Esophagus squamous epithelium (tissue), 5 donors: ENCODE measurements around the gene VAT1. TPM values are rescaled to one million over a fixed set of nuclear protein-coding genes. Genes with fewer than 3 reads are reported as not detected.
"Not testable (repeated sequence)": the region's sequence is repeated elsewhere in the genome, so short reads cannot be mapped to it uniquely, and the experiment has no call there.

Experiments used
- DNase-seq: peaks from one replicate; lab custom pipeline; 2025; lab: John Stamatoyannopoulos, UW
- H3K27ac ChIP-seq, 4 donors: fragments of 200-600 bp; sonication (generic); one replicate each; pipeline ENCODE4 v1.5.1; 2016 to 2019; ENCODE audit warnings: mild to moderate bottlenecking in 1 of 4
- H3K27me3 ChIP-seq, 4 donors: fragments of 200-600 bp; sonication (generic); 1 replicate in 3 of 4; 2 replicates in 1 of 4; pipeline versions ENCODE4 v1.5.1 to v1.6.0; 2017 to 2021; ENCODE audit warnings: antibody characterized with exemption in 1 of 4
- H3K36me3 ChIP-seq, 3 donors: fragments of 200-600 bp; sonication (generic); one replicate each; pipeline ENCODE4 v1.5.1; 2016 to 2019
- H3K4me1 ChIP-seq, 3 donors: fragments of 200-600 bp; sonication (generic); one replicate each; pipeline ENCODE4 v1.5.1; 2017 to 2019
- H3K4me3 ChIP-seq, 4 donors: fragments of 200-600 bp; sonication (generic); 1 replicate in 3 of 4; 2 replicates in 1 of 4; pipeline ENCODE4 v1.5.1; 2016 to 2019; ENCODE audit warnings: mild to moderate bottlenecking in 2 of 4, moderate library complexity in 1 of 4
- H3K9me3 ChIP-seq, 3 donors: fragments of 200-600 bp; sonication (generic); one replicate each; pipeline ENCODE4 v1.5.1; 2016 to 2019
- CTCF ChIP-seq, 6 experiments: fragments of 450-650 bp in 4 of 6; fragments of 200-600 bp in 2 of 6; sonication (generic) in 2 of 6; IDR thresholded peaks; one replicate each; pipeline ENCODE4 v1.5.1; 2016 to 2019; ENCODE audit warnings: antibody characterized with exemption in 6 of 6, mild to moderate bottlenecking in 4 of 6, moderate library complexity in 4 of 6
- POLR2A ChIP-seq, 4 donors: fragments of 450-650 bp; IDR thresholded peaks; one replicate each; pipeline ENCODE4 v1.6.1; 2017; ENCODE audit warnings: antibody characterized with exemption in 4 of 4, mild to moderate bottlenecking in 4 of 4, moderate library complexity in 3 of 4
- WGBS, 2 donors: methylation state at CpG; one replicate each; pipeline ENCODE4 v1.1.5; 2018; 5-methylcytosine and 5-hydroxymethylcytosine counted together
- intact Hi-C: fragments of 100-400 bp; cut with DNase I; formaldehyde crosslinking; loops from one replicate; pipeline ENCODE4 v1.15.0; 2022
- total RNA-seq, 4 donors: library from RNA; depleted of rRNA; stranded (reverse); fragments of >200 nt; gene quantifications; one replicate each; pipeline ENCODE4 v1.1.0, GENCODE V29; 2016
- donor health status: DM: yes; HTN: yes; CAD: no.

The VAT1 gene
- total RNA-seq, 4 donors from 2014 or later: 50.5 to 154 (median 110) TPM

GRCh38 chr17:43068570-43069367, 46.6 kb upstream of the VAT1 start:
- intact Hi-C loops: no loop called here
- WGBS, 2 donors: 91 to 92% methylated on average over 6 of the region's 6 CpGs

DNA sequence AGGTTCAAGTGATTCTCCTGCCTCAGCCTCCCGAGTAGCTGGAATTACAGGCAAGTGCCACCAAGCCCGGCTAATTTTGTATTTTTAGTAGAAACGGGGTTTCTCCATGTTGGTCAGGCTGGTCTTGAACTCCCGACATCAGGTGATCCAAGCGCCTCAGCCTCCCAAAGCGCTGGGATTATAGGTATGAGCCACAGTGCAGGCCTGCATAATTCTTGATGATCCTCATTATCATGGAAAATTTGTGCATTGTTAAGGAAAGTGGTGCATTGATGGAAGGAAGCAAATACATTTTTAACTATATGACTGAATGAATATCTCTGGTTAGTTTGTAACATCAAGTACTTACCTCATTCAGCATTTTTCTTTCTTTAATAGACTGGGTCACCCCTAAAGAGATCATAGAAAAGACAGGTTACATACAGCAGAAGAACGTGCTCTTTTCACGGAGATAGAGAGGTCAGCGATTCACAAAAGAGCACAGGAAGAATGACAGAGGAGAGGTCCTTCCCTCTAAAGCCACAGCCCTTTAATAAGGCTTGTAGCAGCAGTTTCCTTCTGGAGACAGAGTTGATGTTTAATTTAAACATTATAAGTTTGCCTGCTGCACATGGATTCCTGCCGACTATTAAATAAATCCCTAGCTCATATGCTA, 40.9 kb upstream of the VAT1 start:
- H3K27me3 ChIP-seq: no peaks in the 10 kb centered on the region
- H3K36me3 ChIP-seq: peaks cover 0 to 13% (median 0%) of the 10 kb centered on the region in 3 donors
- DNase-seq: no peak
- intact Hi-C loops: no loop called here
- no peak overlapping the region for H3K27ac ChIP-seq
- no peak overlapping the region for H3K4me3 ChIP-seq
- no peaks in the 10 kb centered on the region for H3K9me3 ChIP-seq
- H3K4me1 ChIP-seq: no peaks in the 10 kb centered on the region
- 88 to 96% methylated on average over 6 to 10 of the region's 10 CpGs for WGBS, 2 donors
- TF ChIP-seq POLR2A (IDR thresholded peaks at IDR 0.05) (no peak), CTCF (IDR thresholded peaks at IDR 0.05) (no peak)

More at GRCh38 chr17:43068570-43069367, 46.6 kb upstream of the VAT1 start:
- Histone ChIP-seq H3K4me3 (no peak overlapping the region), H3K36me3 (peaks cover 0 to 9% (median 6%) of the 10 kb centered on the region in 3 donors), H3K9me3 (no peaks in the 10 kb centered on the region), H3K4me1 (no peaks in the 10 kb centered on the region), H3K27ac (no peak overlapping the region), H3K27me3 (no peaks in the 10 kb centered on the region)
- DNase-seq: no peak
- TF ChIP-seq POLR2A (IDR thresholded peaks at IDR 0.05): no peak
- TF ChIP-seq CTCF (IDR thresholded peaks at IDR 0.05): no peak

GRCh38 chr17:43056051-43056450, 33.9 kb upstream of the VAT1 start:
- Histone ChIP-seq H3K4me1 (no peaks in the 10 kb centered on the region), H3K9me3 (no peaks in the 10 kb centered on the region), H3K27ac (no peak overlapping the region), H3K4me3 (no peak overlapping the region), H3K36me3 (peaks cover 0 to 36% (median 0%) of the 10 kb centered on the region in 3 donors), H3K27me3 (no peaks in the 10 kb centered on the region)
- no peak for DNase-seq
- intact Hi-C loops: no loop called here
- WGBS, 2 donors: 93 to 96% methylated on average over 5 to 7 of the region's 7 CpGs
- TF ChIP-seq POLR2A (IDR thresholded peaks at IDR 0.05) (no peak), CTCF (IDR thresholded peaks at IDR 0.05) (no peak)

- H3K4me1 ChIP-seq, intact Hi-C loops, DNase-seq, H3K4me3 ChIP-seq, H3K27me3 ChIP-seq, H3K27ac ChIP-seq, H3K9me3 ChIP-seq: not testable (repeated sequence)
- WGBS, 2 donors: 95 to 96% methylated on average over 7 of the region's 7 CpGs
- H3K36me3 ChIP-seq: peaks cover 0 to 42% (median 0%) of the 10 kb centered on the region in 3 donors
These were observed 30.8 kb upstream of the VAT1 start for GRCh38 chr17:43053008-43053407.

DNA sequence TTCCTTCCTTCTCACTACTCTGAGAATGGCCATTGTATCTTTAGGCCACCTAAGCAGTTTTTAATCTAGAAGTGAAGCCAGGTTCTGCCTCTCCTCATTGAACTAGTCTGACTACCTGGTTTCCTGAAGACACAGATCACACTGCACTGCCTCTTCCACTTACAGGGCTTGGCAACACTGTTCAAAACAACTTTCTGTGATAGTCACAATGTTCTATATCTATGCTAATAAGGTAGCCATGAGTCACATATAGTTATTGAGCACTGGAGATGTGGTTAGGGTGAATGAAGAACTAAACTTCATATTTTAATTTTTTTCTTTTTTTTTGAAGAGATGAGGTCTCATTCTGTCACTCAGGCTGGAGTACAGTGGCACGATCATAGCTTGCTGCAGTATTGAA, 29.8 kb upstream of the VAT1 start:
- intact Hi-C loops: no loop called here
- H3K4me3 ChIP-seq: no peak overlapping the region
- peaks cover 0 to 39% (median 0%) of the 10 kb centered on the region in 3 donors for H3K36me3 ChIP-seq
- H3K4me1 ChIP-seq: no peaks in the 10 kb centered on the region
- no peaks in the 10 kb centered on the region for H3K27me3 ChIP-seq
- H3K9me3 ChIP-seq: no peaks in the 10 kb centered on the region
- 82 to 100% methylated on average over 1 of the region's 1 CpG for WGBS, 2 donors
- no peak for DNase-seq
- TF ChIP-seq POLR2A (IDR thresholded peaks at IDR 0.05) (no peak), CTCF (IDR thresholded peaks at IDR 0.05) (no peak)
- H3K27ac ChIP-seq: no peak overlapping the region
